Large intestine (tissue), 3 donors: Measurements from ENCODE around the gene PACSIN2. TPM values are rescaled to one million over a fixed set of nuclear protein-coding genes. Genes with fewer than 3 reads are reported as not detected.
"Not testable (repeated sequence)": the region's sequence is repeated elsewhere in the genome, so short reads cannot be mapped to it uniquely, and the experiment has no call there.

ENCODE experiments used
- DNase-seq, 2 donors: peaks; one replicate each; pipeline versions ENCODE4 v3.0.0 to v3.0.0-alpha.2; 2013
- H3K27ac ChIP-seq: one replicate; pipeline ENCODE4 v1.5.1; 2013; ENCODE audit warnings: low read length
- H3K27me3 ChIP-seq: 2 replicates; pipeline ENCODE4 v1.6.1; 2013; ENCODE audit warnings: low read length; ENCODE audit not compliant: control insufficient read depth, insufficient read depth
- H3K36me3 ChIP-seq: 2 replicates; pipeline ENCODE4 v1.6.1; 2013; ENCODE audit warnings: low read length; ENCODE audit not compliant: control insufficient read depth, insufficient read depth
- H3K4me1 ChIP-seq: one replicate; pipeline ENCODE4 v1.6.1; 2013; ENCODE audit warnings: low read length; ENCODE audit not compliant: control insufficient read depth, insufficient read depth
- H3K4me3 ChIP-seq: one replicate; pipeline ENCODE4 v1.5.1; 2013; ENCODE audit warnings: low read length
- H3K9me3 ChIP-seq: one replicate; pipeline ENCODE4 v1.6.1; 2013; ENCODE audit warnings: mild to moderate bottlenecking, low read depth, low read length, moderate library complexity; ENCODE audit not compliant: control insufficient read depth
- WGBS: methylation state at CpG from one replicate; pipeline ENCODE4 v1.1.5; 2013; ENCODE audit warnings: low lambda C conversion rate; ENCODE audit not compliant: insufficient coverage; 5-methylcytosine and 5-hydroxymethylcytosine counted together
- polyA plus RNA-seq: library from polyadenylated mRNA; unstranded; fragments of 120-200 nt; gene quantifications from one replicate; pipeline ENCODE4 v1.2.1, GENCODE V29; 2013

The PACSIN2 gene
- polyA plus RNA-seq, 1 donor: 51.5 TPM

DNA sequence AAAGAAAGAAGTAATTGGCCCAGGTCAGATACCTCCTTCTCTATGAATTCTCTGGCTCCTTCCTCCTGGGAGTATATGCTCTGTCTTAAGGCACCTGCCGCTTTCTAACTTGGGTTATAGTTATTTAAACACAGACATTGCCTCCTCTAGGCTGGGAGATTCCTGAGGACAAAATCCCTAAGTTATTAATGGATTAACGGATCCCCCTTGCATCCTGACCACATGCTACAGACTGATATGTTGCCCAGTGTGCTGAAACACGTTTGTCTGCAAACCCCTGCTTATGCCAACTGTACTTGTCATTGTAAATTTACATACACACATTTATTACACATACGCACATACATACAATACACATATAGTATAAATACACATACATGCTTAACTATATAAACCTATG is 35.3 kb downstream of the PACSIN2 start:
- no CpG with 5 or more reads among the region's 4 CpGs for WGBS
- no peak overlapping the region for H3K4me3 ChIP-seq
- no peaks in the 10 kb centered on the region for H3K27me3 ChIP-seq
- no peak for DNase-seq
- no peaks in the 10 kb centered on the region for H3K9me3 ChIP-seq
- H3K36me3 ChIP-seq: no peaks in the 10 kb centered on the region
- no peak overlapping the region for H3K27ac ChIP-seq
- H3K4me1 ChIP-seq: peaks cover 8% of the 10 kb centered on the region

DNA sequence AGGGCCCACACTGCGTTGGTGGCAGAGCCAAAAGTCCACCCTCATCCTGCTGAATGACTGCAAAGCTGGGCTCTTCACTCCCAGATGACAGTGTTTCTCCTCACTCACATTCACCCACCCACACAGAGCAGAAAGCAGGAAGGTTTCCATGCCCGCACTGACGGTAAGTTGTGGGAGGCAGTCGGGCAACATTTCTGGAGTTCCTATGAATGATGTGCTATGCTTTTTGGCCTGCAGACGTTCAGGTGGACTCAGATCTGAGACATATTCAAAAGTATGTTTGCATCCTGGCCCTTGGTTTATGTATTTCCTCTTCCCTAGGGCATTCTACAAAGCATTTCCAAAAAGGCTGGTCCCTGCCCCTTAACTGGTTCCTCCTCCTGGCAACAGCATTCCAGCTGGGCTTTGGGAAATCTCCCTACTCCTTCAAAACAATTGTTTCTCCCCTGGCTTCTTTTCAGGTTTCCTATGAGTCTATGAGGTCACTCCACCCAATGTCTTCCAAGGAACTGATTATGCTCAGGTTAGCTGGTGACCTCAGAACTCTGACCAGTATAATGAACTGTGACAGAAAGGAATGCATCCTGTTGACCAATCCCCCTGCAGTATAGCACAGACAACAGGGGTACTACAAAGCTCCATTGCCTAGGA is 36.4 kb downstream of the PACSIN2 start:
- no peak overlapping the region for H3K27ac ChIP-seq
- no CpG with 5 or more reads among the region's 5 CpGs for WGBS
- no peaks in the 10 kb centered on the region for H3K36me3 ChIP-seq
- H3K4me1 ChIP-seq: peaks cover 10% of the 10 kb centered on the region
- no peaks in the 10 kb centered on the region for H3K27me3 ChIP-seq
- H3K4me3 ChIP-seq: no peak overlapping the region
- DNase-seq: no peak
- no peaks in the 10 kb centered on the region for H3K9me3 ChIP-seq

- peaks cover 18% of the 10 kb centered on the region for H3K4me1 ChIP-seq
- H3K9me3 ChIP-seq: no peaks in the 10 kb centered on the region
- no peaks in the 10 kb centered on the region for H3K27me3 ChIP-seq
- H3K36me3 ChIP-seq: no peaks in the 10 kb centered on the region
- no peak overlapping the region for H3K4me3 ChIP-seq
- no CpG with 5 or more reads among the region's 6 CpGs for WGBS
- DNase-seq: no peak
- no peak overlapping the region for H3K27ac ChIP-seq
These were observed 37.4 kb downstream of the PACSIN2 start for GRCh38 chr22:42977569-42977968.

DNA sequence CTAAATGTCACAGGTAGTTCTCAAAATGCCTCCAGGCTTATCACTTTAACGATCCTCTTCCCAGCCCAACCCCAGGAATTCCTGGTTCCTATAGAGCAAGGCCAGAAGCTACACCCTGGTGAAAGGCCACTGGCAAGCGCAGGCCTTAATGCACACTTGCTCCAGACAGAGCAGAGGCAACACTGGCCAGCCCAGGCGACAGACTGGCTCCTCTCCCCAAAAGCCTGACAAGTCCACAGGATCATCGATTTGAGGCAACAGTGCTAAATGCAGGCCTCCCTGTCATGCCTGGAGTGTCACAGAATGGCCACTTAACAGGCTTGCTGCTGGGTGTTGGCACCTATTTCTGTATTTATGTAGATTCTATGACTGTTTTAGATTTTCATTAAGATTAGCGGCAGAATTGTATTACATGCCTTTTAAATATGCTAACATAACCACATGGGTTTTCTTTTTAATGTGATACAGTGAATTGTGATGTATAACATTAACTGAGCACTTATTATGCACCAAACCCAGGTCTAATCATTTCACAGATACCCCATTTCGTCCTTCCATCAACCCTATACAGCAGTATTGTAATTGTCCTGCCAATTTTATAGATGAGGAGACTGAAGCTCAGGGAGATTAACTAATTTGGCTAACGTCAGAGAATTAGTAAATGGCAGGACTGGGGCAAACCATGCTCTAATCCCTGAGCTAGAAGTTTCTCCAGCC is 38.6 kb downstream of the PACSIN2 start:
- H3K4me1 ChIP-seq: peaks cover 21% of the 10 kb centered on the region
- no peak overlapping the region for H3K27ac ChIP-seq
- no peak for DNase-seq
- H3K9me3 ChIP-seq: peaks cover under 1% of the 10 kb centered on the region
- no peaks in the 10 kb centered on the region for H3K36me3 ChIP-seq
- WGBS: no CpG with 5 or more reads among the region's 7 CpGs
- no peaks in the 10 kb centered on the region for H3K27me3 ChIP-seq
- no peak overlapping the region for H3K4me3 ChIP-seq

DNA sequence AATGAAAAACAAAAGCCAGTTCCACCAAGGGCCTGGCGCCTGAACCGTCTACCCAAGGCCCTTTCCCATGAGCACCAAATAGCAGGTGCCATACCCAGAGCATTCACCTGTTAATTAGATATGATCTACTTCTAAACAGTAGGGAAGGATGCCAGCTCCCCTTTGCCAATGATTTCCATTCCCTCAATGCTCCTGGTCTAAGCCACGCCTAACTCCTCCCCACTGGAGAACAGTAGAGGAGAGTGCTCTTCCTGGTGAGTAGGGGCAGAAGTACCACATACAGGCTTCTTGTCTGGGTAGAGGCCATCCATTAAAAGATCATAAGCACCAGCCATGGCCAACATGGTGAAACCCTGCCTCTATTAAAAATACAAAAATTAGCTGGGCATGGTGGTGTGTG is 40.7 kb downstream of the PACSIN2 start:
- Histone ChIP-seq H3K36me3 (no peaks in the 10 kb centered on the region), H3K9me3 (peaks cover 9% of the 10 kb centered on the region), H3K27me3 (no peaks in the 10 kb centered on the region), H3K4me3 (no peak overlapping the region), H3K4me1 (peaks cover 21% of the 10 kb centered on the region), H3K27ac (no peak overlapping the region)
- no peak for DNase-seq
- no CpG with 5 or more reads among the region's 3 CpGs for WGBS

DNA sequence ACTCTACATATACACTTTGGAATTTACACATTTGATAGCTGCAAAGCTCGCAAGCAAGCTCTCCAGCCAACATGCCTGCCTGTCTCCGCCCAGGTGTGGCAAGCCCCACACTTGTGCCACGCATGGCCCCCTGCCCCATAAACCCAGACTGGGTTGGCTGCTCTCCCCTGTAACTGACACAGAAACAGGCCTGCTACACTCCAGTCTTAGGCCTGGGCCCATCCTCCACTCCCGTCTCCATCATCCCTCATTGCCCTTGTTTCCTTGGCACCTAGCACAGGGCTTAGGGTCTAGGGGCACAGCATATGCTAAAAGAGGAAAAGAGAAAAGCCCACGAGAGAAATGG is 41.4 kb downstream of the PACSIN2 start:
- WGBS: no CpG with 5 or more reads among the region's 5 CpGs
- H3K27ac ChIP-seq: peak overlapping the region; percentile 70
- H3K4me1 ChIP-seq: peaks cover 21% of the 10 kb centered on the region

GRCh38 chr22:42972649-42973535 is 42.1 kb downstream of the PACSIN2 start:
- Histone ChIP-seq H3K9me3 (peaks cover 9% of the 10 kb centered on the region), H3K4me1 (peaks cover 21% of the 10 kb centered on the region), H3K27me3 (no peaks in the 10 kb centered on the region), H3K4me3 (no peak overlapping the region), H3K36me3 (no peaks in the 10 kb centered on the region), H3K27ac (peak overlapping the region; percentile 70)
- 14% methylated on average over 2 of the region's 10 CpGs for WGBS
- peak in 1 of 2 donors; percentile 65 for DNase-seq

More for the DNA sequence above, 41.4 kb downstream of the PACSIN2 start:
- Histone ChIP-seq H3K36me3 (no peaks in the 10 kb centered on the region), H3K27me3 (no peaks in the 10 kb centered on the region), H3K4me3 (no peak overlapping the region), H3K9me3 (peaks cover 9% of the 10 kb centered on the region)
- DNase-seq: no peak

GRCh38 chr22:42971473-42971860 is 43.5 kb downstream of the PACSIN2 start:
- H3K27ac ChIP-seq, DNase-seq, H3K9me3 ChIP-seq, H3K27me3 ChIP-seq, H3K4me3 ChIP-seq, H3K36me3 ChIP-seq: not testable (repeated sequence)
- H3K4me1 ChIP-seq: peaks cover 21% of the 10 kb centered on the region
- no CpG with 5 or more reads among the region's 25 CpGs for WGBS

DNA sequence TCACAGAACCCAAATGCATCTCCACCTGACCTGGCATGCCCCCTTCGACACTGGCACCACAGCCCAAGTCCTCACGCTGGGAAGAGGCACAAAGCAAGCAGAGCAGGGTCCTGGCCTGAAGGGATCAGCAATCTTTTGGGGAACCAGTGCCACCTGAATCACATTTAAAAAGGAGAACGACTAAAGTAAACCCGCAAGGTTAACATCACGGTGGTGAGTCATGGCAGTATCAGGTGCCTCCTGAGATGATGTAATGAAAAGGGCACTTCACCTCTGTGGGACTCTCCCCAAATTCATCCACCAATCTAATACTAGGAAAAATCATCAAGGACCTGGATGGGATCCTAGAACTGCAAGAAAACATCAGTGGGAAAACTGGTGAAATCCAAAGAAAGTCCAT is 44.9 kb downstream of the PACSIN2 start:
- Histone ChIP-seq H3K36me3 (peaks cover 2% of the 10 kb centered on the region), H3K27ac (no peak overlapping the region), H3K4me3 (no peak overlapping the region), H3K4me1 (peaks cover 13% of the 10 kb centered on the region), H3K27me3 (no peaks in the 10 kb centered on the region), H3K9me3 (peaks cover 9% of the 10 kb centered on the region)
- no peak for DNase-seq
- WGBS: no CpG with 5 or more reads among the region's 5 CpGs

DNA sequence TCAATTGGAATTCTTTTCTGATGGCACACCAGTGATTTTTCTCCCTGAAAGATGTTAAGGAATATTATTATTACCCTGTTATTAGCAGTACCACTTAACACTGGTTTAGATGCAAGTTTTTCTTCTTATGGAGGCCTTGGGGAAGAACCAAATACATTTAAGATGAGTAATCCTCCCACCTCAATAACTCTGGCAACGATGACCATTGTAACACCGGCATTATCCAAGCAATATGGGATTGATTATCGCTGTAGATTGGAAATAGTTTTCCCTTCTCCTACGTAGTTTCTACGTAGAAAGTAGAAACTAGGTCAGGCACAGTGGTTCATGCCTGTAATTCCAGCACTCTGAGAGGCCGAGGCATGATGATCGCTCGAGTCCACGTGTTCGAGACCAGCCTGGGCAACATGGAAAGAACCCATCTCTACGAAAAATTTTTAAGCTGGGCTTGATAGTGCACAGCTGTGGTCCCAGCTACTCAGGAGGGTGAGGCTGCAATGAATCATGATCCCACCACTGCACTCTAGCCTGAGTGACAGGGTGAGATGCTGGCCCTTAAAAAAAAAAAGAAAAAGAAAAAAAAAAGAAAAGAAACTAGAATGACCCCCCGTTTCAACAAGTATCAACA is 45.5 kb downstream of the PACSIN2 start:
- no peak for DNase-seq
- Histone ChIP-seq H3K9me3 (peaks cover 9% of the 10 kb centered on the region), H3K4me1 (peaks cover 13% of the 10 kb centered on the region), H3K27me3 (no peaks in the 10 kb centered on the region), H3K4me3 (no peak overlapping the region), H3K36me3 (peaks cover 2% of the 10 kb centered on the region), H3K27ac (no peak overlapping the region)
- WGBS: 88% methylated on average over 1 of the region's 12 CpGs
